ENCODE data around the gene ZFR. TPM values are rescaled to one million over a fixed set of nuclear protein-coding genes. Genes with fewer than 3 reads are reported as not detected.

Gene ZFR
- total RNA-seq, 1 experiment from 2014 or later, result 72.7 TPM

- Histone ChIP-seq H3K4me1 (ENCODE audit: control insufficient read depth, insufficient read depth, low read length) (peaks cover 16% of the 10 kb centered on the region), H3K27me3 (ENCODE audit: control insufficient read depth, insufficient read depth, low read length) (no peaks in the 10 kb centered on the region), H3K36me3 (ENCODE audit: control insufficient read depth, insufficient read depth, low read length) (no peaks in the 10 kb centered on the region), H3K4me3 (ENCODE audit: low read depth in 2 of 2, low read length in 2 of 2) (no peak overlapping the region), H3K27ac (ENCODE audit: low read length) (no peak overlapping the region), H3K9me3 (ENCODE audit: control insufficient read depth, insufficient read depth, low read depth, low read length) (no peaks in the 10 kb centered on the region)
- ATAC-seq (no peak), DNase-seq (ENCODE audit: low read depth, low spot score) (no peak)
- CTCF ChIA-PET, result no interaction called here
- BruUV-seq (replicated peaks), result no TSS peak
- no peak for TF ChIP-seq SIN3A (IDR thresholded peaks at IDR 0.05; ENCODE audit: borderline replicate concordance, insufficient read depth, low read depth, low read length)
- TF ChIP-seq, protein P1, sequence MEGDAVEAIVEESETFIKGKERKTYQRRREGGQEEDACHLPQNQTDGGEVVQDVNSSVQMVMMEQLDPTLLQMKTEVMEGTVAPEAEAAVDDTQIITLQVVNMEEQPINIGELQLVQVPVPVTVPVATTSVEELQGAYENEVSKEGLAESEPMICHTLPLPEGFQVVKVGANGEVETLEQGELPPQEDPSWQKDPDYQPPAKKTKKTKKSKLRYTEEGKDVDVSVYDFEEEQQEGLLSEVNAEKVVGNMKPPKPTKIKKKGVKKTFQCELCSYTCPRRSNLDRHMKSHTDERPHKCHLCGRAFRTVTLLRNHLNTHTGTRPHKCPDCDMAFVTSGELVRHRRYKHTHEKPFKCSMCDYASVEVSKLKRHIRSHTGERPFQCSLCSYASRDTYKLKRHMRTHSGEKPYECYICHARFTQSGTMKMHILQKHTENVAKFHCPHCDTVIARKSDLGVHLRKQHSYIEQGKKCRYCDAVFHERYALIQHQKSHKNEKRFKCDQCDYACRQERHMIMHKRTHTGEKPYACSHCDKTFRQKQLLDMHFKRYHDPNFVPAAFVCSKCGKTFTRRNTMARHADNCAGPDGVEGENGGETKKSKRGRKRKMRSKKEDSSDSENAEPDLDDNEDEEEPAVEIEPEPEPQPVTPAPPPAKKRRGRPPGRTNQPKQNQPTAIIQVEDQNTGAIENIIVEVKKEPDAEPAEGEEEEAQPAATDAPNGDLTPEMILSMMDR (IDR thresholded peaks at IDR 0.05), result no peak
- no peak for TF ChIP-seq TCF7L2 (IDR thresholded peaks at IDR 0.05; ENCODE audit: low read depth, low read length)
- no peak for TF ChIP-seq POLR2AphosphoS5 (IDR thresholded peaks at IDR 0.05; ENCODE audit: low read depth, low read length)
- TF ChIP-seq REST (IDR thresholded peaks at IDR 0.05; ENCODE audit: insufficient read depth in 1 of 2, low read depth in 2 of 2, low read length in 1 of 2), result no peak
- in situ Hi-C loops (cut with HindIII; ENCODE audit: low pct_unique_long_range_greater_than_20kb, low sequenced_read_pairs), result no loop called here
- intact Hi-C loops (cut with micrococcal nuclease; ENCODE audit: unreplicated experiment), result no loop called here
- POLR2A ChIA-PET, result no interaction called here
Observed at GRCh38 chr5:32445831-32446614, 1.5 kb upstream of the ZFR start.

- no peak for DNase-seq (ENCODE audit: low read depth, low spot score)
Observed at GRCh38 chr5:32445287-32445758, 783 bp upstream of the ZFR start.

More at GRCh38 chr5:32445287-32445758, 783 bp upstream of the ZFR start:
- H3K4me3 ChIP-seq (ENCODE audit: low read depth in 2 of 2, low read length in 2 of 2), result peak overlapping the region; percentile 75 to 89; a peak in 3 of 4 replicates
- ChIA-PET CTCF (no interaction called here), POLR2A (no interaction called here)
- H3K27ac ChIP-seq (ENCODE audit: low read length), result peak overlapping the region; percentile 48
- H3K36me3 ChIP-seq (ENCODE audit: control insufficient read depth, insufficient read depth, low read length), result no peaks in the 10 kb centered on the region
- H3K9me3 ChIP-seq (ENCODE audit: control insufficient read depth, insufficient read depth, low read depth, low read length), result no peaks in the 10 kb centered on the region
- in situ Hi-C loops (cut with HindIII; ENCODE audit: low pct_unique_long_range_greater_than_20kb, low sequenced_read_pairs) (no loop called here), intact Hi-C loops (cut with micrococcal nuclease; ENCODE audit: unreplicated experiment) (no loop called here)
- ATAC-seq, result no peak
- TSS peak; percentile 88 for BruUV-seq (replicated peaks)
- no peaks in the 10 kb centered on the region for H3K27me3 ChIP-seq (ENCODE audit: control insufficient read depth, insufficient read depth, low read length)
- H3K4me1 ChIP-seq (ENCODE audit: control insufficient read depth, insufficient read depth, low read length), result peaks cover 16% of the 10 kb centered on the region
- TF ChIP-seq POLR2AphosphoS5 (IDR thresholded peaks at IDR 0.05; ENCODE audit: low read depth, low read length) (no peak), SIN3A (IDR thresholded peaks at IDR 0.05; ENCODE audit: borderline replicate concordance, insufficient read depth, low read depth, low read length) (no peak), REST (IDR thresholded peaks at IDR 0.05; ENCODE audit: insufficient read depth in 1 of 2, low read depth in 2 of 2, low read length in 1 of 2) (no peak), TCF7L2 (IDR thresholded peaks at IDR 0.05; ENCODE audit: low read depth, low read length) (no peak)
- TF ChIP-seq, protein P1 (IDR thresholded peaks at IDR 0.05), result no peak

Measured in Panc1 (cell line).